Stimulated activated CD4-positive, alpha-beta T cell treated with anti-CD3 and anti-CD28 coated beads, Interleukin-1b, Interleukin-23, amount 100 ng/mL, for 24 hours (primary cell): ENCODE measurements around the gene BTBD1.
"Not testable (repeated sequence)": the region's sequence is repeated elsewhere in the genome, so short reads cannot be mapped to it uniquely, and the experiment has no call there.

Experiments
- DNase-seq, 4 experiments: peaks; one replicate each; pipeline ENCODE4 v3.0.0-alpha.2; 2020; ENCODE audit warnings: low read depth in 4 of 4, low spot score in 1 of 4

The BTBD1 gene

DNA sequence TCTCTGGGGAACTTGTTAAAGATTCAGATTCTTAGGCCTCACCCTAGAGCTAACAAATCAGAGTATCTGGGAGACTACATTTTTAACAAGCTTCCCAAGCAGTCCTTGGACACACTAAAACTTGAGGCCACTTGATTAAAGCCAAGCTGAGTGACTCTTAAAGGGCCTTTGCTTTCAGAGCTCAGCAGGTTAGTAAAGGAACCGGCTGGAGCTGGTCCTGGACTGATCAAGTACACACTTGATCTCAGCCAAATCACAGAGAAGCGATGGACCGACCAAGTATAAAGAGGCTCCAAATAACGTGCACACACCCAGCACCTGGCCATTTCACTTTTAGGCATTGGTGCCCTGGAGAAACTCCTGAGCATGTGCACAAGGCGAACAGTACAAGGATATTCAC, 27.5 kb upstream of the BTBD1 start:
- no peak for DNase-seq

DNA sequence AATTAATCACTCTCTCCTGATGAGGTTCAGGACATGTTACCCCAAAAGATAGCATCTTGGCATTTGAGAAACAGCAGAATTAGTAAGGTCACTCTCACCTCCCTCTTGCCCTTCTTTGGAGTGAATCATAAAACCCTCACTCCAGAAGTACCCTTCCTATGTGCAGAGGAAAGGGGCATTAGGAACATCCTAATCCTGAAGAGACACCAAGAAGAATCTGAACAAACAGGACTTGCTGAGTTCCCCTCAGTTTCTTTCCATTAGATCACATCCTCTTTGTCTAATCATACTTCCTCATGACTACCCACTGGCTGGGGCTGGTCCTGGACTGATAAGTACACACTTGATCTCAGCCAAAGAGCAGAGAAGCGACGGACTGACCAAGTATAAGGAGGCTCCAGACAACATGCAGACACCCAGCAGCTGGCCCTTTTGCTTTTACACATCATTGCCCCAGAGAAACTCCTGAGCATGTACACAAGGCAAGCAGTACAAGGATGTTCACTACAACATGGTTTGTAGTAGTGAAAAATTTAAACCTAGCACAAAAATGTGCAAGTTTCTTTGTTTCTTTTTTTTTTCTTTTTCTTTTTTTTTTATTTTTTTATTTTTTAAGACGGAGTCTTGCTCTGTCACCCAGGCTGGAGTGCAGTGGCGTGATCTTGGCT, 25.4 kb upstream of the BTBD1 start:
- no peak for DNase-seq

- not testable (repeated sequence) for DNase-seq
These were observed 24.9 kb upstream of the BTBD1 start for GRCh38 chr15:83091965-83092308.

DNA sequence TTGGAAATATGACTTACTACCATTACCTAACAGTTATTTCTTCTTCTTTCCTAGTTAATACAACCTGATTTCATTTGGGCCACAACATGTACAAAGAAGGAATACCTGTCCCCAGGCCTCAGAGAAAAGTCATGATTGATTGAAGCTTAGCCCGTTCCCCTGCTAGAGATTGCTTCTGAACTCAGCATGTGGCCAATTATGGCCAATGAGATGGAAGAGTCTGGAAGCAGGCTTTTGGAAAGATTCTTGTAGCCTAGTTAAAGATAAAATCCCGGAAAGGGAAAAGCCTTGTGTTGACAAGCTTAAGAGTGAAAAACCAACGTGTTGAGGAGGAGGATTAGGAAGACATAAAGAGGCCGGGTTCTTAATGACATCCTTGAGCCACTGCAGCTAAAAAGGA, 23.4 kb upstream of the BTBD1 start:
- DNase-seq = no peak

GRCh38 chr15:83088876-83089275, 21.8 kb upstream of the BTBD1 start:
- DNase-seq = no peak

DNA sequence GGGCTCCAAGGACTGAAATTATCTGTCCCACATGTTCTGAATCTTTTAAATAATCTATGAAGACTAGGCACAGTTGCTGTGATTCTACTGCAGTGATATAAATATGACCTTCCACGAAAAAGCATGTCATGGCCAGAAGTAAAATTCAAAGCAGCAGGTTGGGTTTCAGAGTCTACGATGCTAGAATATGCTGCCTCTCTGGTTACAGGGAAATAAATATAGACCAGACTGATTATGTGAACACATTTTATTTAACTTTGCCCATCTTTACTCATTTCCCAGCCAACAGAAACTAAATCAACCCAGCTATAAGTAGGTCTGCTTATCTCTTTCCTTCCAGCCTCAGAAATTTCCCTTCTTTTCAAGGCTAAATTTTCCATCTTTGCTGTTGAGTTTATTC, 20.5 kb upstream of the BTBD1 start:
- DNase-seq = no peak

DNA sequence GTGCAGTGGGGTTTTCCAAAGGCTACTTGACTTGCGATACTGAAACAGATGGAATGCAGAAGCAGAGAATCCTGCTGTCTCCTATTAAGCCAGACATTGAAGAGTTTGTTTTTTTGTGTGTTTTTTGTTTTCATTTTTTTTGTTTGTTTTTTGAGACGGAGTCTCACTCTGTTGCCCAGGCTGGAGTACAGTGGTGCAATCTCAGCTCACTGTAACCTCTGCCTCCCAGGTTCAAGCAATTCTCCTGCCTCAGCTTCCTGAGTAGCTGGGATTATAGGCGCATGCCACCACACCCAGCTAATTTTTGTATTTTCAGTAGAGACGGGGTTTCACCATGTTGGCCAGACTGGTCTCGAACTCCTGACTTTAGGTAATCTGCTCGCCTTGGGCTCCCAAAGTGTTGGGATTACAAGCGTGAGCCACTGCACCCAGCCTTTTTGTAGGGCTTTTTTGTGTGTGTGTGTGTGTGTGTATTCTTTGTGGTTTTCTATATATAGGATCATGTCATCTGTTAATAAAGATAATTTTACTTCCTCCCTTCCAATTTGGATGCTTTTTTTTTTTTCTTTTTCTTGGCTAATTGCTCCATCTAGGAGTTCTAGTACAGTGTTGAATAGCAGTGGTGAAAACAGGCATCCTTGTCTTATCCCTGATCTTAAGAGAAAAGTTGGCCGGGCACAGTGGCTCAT, 19.0 kb upstream of the BTBD1 start:
- not testable (repeated sequence) for DNase-seq

- not testable (repeated sequence) for DNase-seq
These were observed 18.4 kb upstream of the BTBD1 start for GRCh38 chr15:83085461-83085860.

- DNase-seq = no peak
These were observed 15.8 kb upstream of the BTBD1 start for GRCh38 chr15:83082730-83083386.

DNA sequence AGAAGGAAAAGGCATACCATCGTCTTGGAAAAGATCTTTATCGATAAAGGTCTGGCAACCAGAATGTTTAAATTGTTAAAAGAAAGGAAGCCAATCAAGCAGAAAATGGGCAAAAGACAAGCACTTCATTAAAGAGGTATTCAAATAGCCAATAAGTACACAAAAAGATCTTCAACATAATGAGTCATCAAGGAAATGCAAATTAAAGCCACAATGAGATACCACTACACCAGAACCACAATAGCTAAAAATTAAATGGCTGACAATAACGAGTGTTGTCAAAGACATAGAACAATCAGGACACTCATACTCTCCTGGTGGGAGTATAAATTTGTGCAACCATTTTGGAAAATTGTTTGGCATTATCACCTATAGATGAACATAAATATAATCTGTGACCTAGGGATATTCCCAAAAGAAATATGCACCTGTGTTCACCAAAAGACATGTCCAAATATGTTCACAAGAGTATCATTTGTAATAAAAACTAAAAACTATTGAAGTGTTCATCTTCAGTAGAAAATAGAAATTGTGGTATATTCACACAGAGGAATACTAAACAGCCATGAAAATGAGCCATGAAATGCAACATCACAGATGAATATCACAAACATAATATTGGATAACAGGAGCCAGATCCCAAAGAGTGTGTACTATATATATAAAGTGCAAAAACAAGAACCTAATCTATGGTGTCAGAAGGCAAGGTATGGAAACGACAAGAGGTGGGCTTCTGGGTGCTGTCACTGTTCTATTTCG, 14.4 kb upstream of the BTBD1 start:
- no peak for DNase-seq

DNA sequence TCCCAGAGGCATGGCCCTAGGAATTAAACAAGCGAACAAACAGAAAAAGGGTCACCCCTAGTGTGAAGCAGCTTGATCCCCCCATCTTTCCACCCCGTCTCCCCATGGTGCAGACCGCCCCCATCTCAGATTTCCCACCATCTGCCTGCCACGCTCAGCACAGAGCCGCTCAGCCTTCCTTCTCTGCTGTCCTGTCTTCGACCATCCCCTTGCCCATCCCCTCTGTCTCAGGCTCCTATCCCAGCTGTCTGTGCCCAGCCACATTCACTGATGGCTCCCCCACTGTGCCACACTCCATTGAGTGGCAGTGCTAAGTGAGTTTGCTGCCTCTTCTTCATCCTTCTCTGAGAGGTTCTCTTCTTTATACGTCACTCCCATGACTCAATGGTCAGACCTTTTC, 11.7 kb upstream of the BTBD1 start:
- DNase-seq = no peak

DNA sequence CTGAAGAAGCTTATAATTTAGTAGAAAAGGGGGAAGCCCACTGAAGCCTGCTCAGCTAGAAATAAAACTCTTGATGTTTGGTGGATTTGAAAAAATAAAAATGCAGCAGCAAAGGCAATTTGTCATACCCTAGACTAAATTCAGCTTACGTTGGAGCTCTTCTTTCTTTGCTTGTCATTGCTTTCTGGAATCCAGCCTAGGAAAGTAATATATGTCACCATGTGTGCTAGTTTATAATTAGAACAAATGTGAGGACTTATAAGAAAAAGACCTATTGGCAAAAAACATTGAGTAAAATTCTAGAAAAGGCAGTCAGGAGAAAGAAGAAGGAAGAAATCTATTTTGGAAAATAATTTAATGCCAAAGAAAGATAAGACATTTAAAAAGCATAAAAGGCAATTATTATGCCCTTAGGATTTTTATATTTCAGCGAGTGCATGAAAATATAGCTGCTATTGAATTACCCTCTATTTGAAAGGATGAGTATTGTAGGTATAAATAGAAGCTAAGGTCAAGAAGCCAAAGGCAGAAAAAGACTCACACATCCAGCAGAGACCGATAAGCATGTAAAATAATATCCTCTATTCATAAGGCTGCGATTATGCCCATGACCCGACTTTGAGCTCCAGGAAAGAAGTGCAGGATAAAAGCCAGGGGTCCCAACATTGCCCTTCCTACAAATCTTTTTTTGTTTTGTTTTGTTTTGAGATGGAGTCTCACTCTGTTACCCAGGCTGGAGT, 10.6 kb upstream of the BTBD1 start:
- no peak for DNase-seq

GRCh38 chr15:83069211-83069642, 2.2 kb upstream of the BTBD1 start:
- DNase-seq = not testable (repeated sequence)

DNA sequence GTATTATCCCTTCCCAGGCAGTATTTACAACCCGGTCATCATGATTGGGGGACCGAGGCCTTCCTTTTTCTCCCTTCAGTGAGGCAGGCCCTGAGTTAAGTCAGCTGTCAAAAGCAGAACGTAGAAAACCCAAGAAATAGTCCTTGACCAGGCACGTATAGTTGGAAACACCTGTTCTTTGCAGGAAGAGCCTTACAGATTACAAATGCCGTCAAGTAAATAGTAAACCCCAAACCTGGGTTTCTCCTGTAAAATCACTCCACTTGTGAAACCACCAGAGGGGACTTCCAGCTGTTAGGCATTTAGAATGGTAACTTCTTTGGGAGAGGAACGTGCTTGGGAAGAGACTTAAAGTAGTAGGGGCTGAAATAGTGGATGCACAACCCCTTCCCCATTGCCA, 1.0 kb upstream of the BTBD1 start:
- DNase-seq = no peak

- DNase-seq = no peak
These were observed 548 bp upstream of the BTBD1 start for GRCh38 chr15:83067638-83067962.

DNA sequence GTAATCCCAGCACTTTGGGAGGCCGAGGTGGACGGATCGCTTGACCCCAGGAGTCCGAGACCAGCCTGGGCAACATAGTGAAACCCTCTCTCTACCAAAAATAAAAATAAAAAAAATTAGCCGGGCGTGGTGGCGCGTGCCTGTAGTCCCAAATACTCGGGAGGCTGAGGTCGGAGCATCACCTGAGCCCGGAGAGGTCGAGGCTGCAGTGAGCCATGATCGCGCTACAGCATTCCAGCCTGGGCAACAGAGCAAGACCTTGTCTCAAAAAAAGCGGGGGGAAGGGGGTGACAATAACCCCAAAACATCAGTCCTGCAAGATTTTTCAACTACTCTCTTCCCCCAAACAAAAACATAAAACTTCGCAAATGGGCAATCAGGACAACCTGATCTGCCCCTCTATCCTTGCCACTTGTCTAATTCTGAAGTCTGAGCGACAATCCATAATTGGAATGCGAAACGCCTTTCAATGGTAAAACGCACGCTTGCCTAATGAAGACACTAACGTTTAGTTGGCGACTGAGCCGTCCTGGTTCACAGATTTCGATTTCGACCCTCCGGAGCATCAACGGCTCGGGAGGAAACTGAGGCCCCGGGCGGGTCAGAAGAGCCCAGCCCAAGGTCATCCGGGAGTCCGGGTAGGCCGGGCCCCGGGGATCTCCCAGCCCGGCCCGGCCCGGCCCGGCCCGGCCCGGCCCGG, 868 bp downstream of the BTBD1 start:
- no peak for DNase-seq

DNA sequence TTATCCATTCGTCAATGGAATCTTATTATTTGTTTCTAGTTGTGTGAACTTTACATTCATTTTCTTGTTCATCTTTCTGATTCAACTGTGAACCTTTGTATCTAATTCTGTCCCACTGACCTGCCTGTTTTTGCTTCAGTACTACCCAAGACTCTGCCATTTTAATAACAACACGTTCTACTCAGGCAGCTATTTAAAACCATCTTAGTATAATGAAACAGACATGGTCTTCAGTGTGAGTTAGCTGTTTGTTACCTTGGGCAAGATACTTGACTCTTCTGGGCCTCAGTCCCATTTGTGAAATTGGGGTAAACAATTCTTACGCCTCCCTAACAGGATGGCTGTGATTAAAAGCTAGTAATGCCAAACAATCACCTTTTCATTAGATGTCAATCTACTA, 1.6 kb downstream of the BTBD1 start:
- DNase-seq = no peak

DNA sequence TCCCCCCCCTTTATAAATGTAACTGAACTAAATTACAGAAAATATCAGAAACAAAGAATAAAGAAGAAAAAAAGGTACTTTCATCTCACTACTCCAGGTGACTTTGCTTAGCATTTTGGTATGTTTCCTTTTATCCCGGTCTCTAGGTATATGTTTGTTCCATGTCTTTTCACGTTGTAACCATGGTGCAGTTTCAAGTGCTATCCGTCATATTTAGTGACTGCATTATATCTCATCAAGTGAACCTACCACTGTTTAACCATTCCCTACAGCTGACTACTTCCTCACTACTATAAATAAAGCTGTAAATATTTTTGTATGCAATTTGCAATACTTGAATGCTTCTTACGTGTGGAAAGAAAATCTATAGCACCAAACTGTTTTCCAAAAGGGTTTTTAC, 2.2 kb downstream of the BTBD1 start:
- DNase-seq = no peak

DNA sequence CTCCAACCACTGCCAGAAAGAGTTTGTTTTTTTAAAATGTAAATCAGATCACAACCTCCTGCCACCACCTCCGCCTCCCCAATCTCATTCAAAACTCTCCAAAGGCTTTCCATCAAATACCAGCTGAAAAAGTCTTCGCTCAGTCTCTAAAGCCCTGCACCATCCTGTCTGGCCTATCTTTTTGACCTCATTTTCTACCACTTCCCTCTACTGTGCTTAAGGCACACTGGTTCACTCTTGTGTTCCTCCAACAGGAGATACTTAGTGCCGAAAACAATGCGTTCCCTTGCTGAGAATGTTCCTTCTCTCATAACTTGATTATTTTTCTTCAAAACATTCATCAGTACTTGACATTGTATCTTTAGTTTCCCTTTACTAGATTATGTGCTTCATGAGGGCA, 3.5 kb downstream of the BTBD1 start:
- DNase-seq = no peak

- DNase-seq = no peak
These were observed 4.3 kb downstream of the BTBD1 start for GRCh38 chr15:83062768-83063180.

GRCh38 chr15:83061680-83062079, 5.4 kb downstream of the BTBD1 start:
- DNase-seq = no peak
